IPS DF 6.9 (cell line): Measurements from ENCODE around the gene HBB.

Source experiments
- DNase-seq: peaks from one replicate; pipeline ENCODE4 v3.0.0-alpha.2; 2013; ENCODE audit warnings: low read depth, low spot score
- H3K27ac ChIP-seq: one replicate; pipeline ENCODE4 v1.5.1; 2013; ENCODE audit warnings: low read length, control low read depth
- H3K27me3 ChIP-seq: 2 replicates; pipeline ENCODE4 v1.6.1; 2013; ENCODE audit warnings: mild to moderate bottlenecking, low read length; ENCODE audit not compliant: control insufficient read depth, insufficient read depth
- H3K36me3 ChIP-seq: 2 replicates; pipeline ENCODE4 v1.6.1; 2013; ENCODE audit warnings: low read length; ENCODE audit not compliant: control insufficient read depth, insufficient read depth
- H3K4me1 ChIP-seq: 2 replicates; pipeline ENCODE4 v1.6.1; 2013; ENCODE audit warnings: low read length; ENCODE audit not compliant: control insufficient read depth, insufficient read depth
- H3K4me3 ChIP-seq: 2 replicates; pipeline ENCODE4 v1.5.1; 2013; ENCODE audit warnings: mild to moderate bottlenecking, low read length
- H3K9me3 ChIP-seq: 2 replicates; pipeline ENCODE4 v1.6.1; 2013; ENCODE audit warnings: low read length, inconsistent platforms; ENCODE audit not compliant: control insufficient read depth, insufficient read depth
- WGBS: extraction: QIAGEN DNeasy Blood & Tissue Kit; methylation state at CpG from one replicate; pipeline ENCODE4 v1.1.7; 2013; ENCODE audit warnings: mixed read lengths, missing lambda C conversion rate; ENCODE audit not compliant: insufficient read length, insufficient coverage; 5-methylcytosine and 5-hydroxymethylcytosine counted together

Gene HBB

GRCh38 chr11:5246772-5247471 lies 20.1 kb upstream of the HBB start:
- Histone ChIP-seq H3K4me3 (no peak overlapping the region), H3K9me3 (no peaks in the 10 kb centered on the region), H3K27me3 (no peaks in the 10 kb centered on the region), H3K36me3 (no peaks in the 10 kb centered on the region), H3K4me1 (no peaks in the 10 kb centered on the region), H3K27ac (no peak overlapping the region)
- no peak for DNase-seq
- 100% methylated on average over 1 of the region's 6 CpGs for WGBS

- Histone ChIP-seq H3K27me3 (no peaks in the 10 kb centered on the region), H3K36me3 (no peaks in the 10 kb centered on the region), H3K27ac (no peak overlapping the region), H3K9me3 (no peaks in the 10 kb centered on the region), H3K4me3 (no peak overlapping the region), H3K4me1 (no peaks in the 10 kb centered on the region)
- no peak for DNase-seq
- WGBS = no CpG with 5 or more reads among the region's 2 CpGs
Observed at GRCh38 chr11:5245155-5245554, 18.3 kb upstream of the HBB start.

- WGBS = no CpG with 5 or more reads among the region's 4 CpGs
- no peak overlapping the region for H3K4me3 ChIP-seq
- no peaks in the 10 kb centered on the region for H3K9me3 ChIP-seq
- no peak overlapping the region for H3K27ac ChIP-seq
- H3K36me3 ChIP-seq = no peaks in the 10 kb centered on the region
- H3K4me1 ChIP-seq = no peaks in the 10 kb centered on the region
- no peak for DNase-seq
- H3K27me3 ChIP-seq = no peaks in the 10 kb centered on the region
Observed at GRCh38 chr11:5243816-5244180, 16.9 kb upstream of the HBB start.

DNA sequence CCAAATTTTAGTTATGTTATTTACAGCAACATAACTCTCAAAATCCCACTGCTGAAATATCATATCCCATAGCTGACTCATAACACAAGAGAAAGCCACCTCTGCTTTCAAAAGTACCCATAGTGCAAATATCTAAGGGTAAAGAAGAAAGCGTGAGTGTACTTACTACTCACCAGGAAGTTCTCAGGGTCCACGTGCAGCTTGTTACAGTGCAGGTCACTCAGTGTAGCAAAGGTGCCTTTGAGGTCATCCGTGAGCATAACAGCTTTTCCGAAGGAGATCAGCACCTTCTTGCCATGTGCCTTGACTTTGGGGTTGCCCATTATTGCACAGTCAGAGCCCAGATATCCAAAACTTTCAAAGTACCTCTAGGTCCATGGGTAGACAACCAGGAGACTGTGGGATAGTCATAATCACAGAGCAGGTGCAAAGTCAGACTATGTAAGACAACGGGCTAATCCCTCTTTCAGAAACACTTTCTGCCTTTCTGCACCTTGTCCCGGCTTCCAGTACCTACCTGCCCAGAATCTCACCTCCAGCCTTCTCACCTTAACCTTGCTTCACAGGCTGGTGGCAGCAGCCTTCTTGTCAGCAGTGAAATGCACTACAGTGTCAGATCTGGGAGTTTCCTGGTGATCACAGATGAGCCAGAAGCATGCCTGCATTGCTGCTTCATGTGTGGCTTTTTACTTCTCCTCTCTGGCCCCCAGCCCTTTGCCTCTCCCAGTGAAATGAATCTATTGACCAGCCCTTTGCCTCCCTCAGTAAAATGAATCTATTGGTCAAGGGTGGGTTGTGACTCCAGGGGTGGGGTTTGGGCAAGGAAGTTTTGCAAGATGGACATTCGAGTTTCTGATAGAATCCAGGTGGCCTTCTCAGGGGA lies 16.3 kb upstream of the HBB start:
- no peak for DNase-seq
- H3K36me3 ChIP-seq = no peaks in the 10 kb centered on the region
- no peak overlapping the region for H3K4me3 ChIP-seq
- no peak overlapping the region for H3K27ac ChIP-seq
- WGBS = no CpG with 5 or more reads among the region's 7 CpGs
- no peaks in the 10 kb centered on the region for H3K9me3 ChIP-seq
- no peaks in the 10 kb centered on the region for H3K4me1 ChIP-seq
- H3K27me3 ChIP-seq = no peaks in the 10 kb centered on the region

DNA sequence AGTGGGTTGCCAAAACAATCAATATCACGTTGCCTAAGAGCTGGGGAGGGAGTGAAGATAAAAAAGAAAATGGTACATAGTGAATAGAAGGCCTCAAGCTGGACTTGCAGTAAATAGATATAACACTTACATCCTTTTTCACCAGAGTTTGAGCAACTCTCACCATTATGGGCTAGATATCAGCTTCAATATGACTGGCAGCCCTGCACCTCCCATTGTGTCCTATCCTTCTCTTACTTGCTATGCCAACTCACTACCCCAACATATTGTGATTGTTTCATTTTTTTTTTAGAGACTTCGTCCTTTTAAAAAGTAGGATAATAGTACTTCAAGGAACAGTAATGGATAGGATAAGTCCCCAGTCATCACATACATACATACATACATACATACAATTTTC lies 15.3 kb upstream of the HBB start:
- no peak overlapping the region for H3K4me3 ChIP-seq
- H3K27me3 ChIP-seq = no peaks in the 10 kb centered on the region
- H3K4me1 ChIP-seq = no peaks in the 10 kb centered on the region
- H3K9me3 ChIP-seq = no peaks in the 10 kb centered on the region
- no peak for DNase-seq
- no peaks in the 10 kb centered on the region for H3K36me3 ChIP-seq
- H3K27ac ChIP-seq = no peak overlapping the region
- no CpG with 5 or more reads among the region's 2 CpGs for WGBS

- Histone ChIP-seq H3K27me3 (no peaks in the 10 kb centered on the region), H3K9me3 (no peaks in the 10 kb centered on the region), H3K4me1 (no peaks in the 10 kb centered on the region), H3K27ac (no peak overlapping the region), H3K4me3 (no peak overlapping the region), H3K36me3 (no peaks in the 10 kb centered on the region)
- no peak for DNase-seq
- no CpG with 5 or more reads among the region's 3 CpGs for WGBS
Observed at GRCh38 chr11:5241458-5241857, 14.6 kb upstream of the HBB start.

- H3K27ac ChIP-seq = no peak overlapping the region
- no peaks in the 10 kb centered on the region for H3K9me3 ChIP-seq
- H3K4me1 ChIP-seq = no peaks in the 10 kb centered on the region
- no peak for DNase-seq
- H3K36me3 ChIP-seq = no peaks in the 10 kb centered on the region
- H3K27me3 ChIP-seq = no peaks in the 10 kb centered on the region
- no peak overlapping the region for H3K4me3 ChIP-seq
- WGBS = 100% methylated on average over 1 of the region's 2 CpGs
Observed at GRCh38 chr11:5240458-5240857, 13.6 kb upstream of the HBB start.

DNA sequence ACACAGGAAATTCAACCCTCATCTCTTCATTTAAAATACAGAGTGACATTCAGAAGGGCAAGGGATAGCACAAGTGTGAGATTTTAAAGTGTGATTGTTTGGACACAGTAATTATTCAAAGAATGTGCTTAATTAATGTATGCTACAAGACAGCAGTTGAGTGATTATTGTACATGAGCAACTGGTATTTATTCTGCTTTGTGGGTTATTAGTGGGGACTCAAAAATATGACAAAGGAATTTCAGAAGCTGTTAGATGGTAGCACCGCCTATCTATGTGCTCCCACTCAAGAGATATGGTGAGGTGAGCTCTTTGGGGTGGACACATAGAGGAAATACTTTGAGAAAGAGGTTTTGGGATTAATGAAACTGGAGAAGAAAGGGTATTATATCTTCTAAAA lies 13.2 kb upstream of the HBB start:
- no peaks in the 10 kb centered on the region for H3K27me3 ChIP-seq
- no peak overlapping the region for H3K4me3 ChIP-seq
- H3K27ac ChIP-seq = no peak overlapping the region
- no peaks in the 10 kb centered on the region for H3K9me3 ChIP-seq
- no peaks in the 10 kb centered on the region for H3K36me3 ChIP-seq
- WGBS = no CpG with 5 or more reads among the region's 1 CpG
- no peak for DNase-seq
- no peaks in the 10 kb centered on the region for H3K4me1 ChIP-seq

GRCh38 chr11:5239046-5239445 lies 12.2 kb upstream of the HBB start:
- H3K36me3 ChIP-seq = no peaks in the 10 kb centered on the region
- H3K9me3 ChIP-seq = no peaks in the 10 kb centered on the region
- H3K4me1 ChIP-seq = no peaks in the 10 kb centered on the region
- H3K27ac ChIP-seq = no peak overlapping the region
- no peaks in the 10 kb centered on the region for H3K27me3 ChIP-seq
- no peak overlapping the region for H3K4me3 ChIP-seq
- DNase-seq = no peak

DNA sequence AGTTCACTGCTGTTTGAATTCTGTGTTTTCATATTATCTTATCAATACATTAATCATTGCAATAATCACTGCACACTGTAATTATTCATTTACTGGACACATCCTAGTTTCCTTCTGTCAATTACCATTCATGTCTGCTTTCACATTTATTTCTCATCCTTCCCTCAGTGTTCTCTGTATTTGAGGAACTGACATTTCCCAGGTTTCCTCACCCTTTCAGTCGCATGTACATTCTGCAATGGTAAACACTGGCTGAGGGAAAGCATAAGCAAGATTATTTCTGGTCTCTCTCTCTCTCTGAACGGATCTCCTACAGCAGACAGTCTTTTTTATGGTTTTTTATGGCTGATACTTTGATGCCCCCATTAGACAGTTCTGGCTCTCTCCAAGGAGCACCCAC lies 11.6 kb upstream of the HBB start:
- no peaks in the 10 kb centered on the region for H3K27me3 ChIP-seq
- DNase-seq = no peak
- no peak overlapping the region for H3K27ac ChIP-seq
- no peaks in the 10 kb centered on the region for H3K9me3 ChIP-seq
- no peaks in the 10 kb centered on the region for H3K36me3 ChIP-seq
- no peak overlapping the region for H3K4me3 ChIP-seq
- WGBS = no CpG with 5 or more reads among the region's 2 CpGs
- H3K4me1 ChIP-seq = no peaks in the 10 kb centered on the region

- no peak for DNase-seq
- H3K27me3 ChIP-seq = no peaks in the 10 kb centered on the region
- H3K27ac ChIP-seq = no peak overlapping the region
- no peak overlapping the region for H3K4me3 ChIP-seq
- no peaks in the 10 kb centered on the region for H3K4me1 ChIP-seq
- no peaks in the 10 kb centered on the region for H3K9me3 ChIP-seq
- no CpG with 5 or more reads among the region's 2 CpGs for WGBS
- no peaks in the 10 kb centered on the region for H3K36me3 ChIP-seq
Observed at GRCh38 chr11:5237420-5237819, 10.5 kb upstream of the HBB start.
